ENCODE data around the gene EIF2B2. TPM values are rescaled to one million over a fixed set of nuclear protein-coding genes. Genes with fewer than 3 reads are reported as not detected.

EIF2B2 gene
- total RNA-seq, 1 experiment from 2014 or later, result 50.5 TPM

- TF ChIP-seq, protein P1, sequence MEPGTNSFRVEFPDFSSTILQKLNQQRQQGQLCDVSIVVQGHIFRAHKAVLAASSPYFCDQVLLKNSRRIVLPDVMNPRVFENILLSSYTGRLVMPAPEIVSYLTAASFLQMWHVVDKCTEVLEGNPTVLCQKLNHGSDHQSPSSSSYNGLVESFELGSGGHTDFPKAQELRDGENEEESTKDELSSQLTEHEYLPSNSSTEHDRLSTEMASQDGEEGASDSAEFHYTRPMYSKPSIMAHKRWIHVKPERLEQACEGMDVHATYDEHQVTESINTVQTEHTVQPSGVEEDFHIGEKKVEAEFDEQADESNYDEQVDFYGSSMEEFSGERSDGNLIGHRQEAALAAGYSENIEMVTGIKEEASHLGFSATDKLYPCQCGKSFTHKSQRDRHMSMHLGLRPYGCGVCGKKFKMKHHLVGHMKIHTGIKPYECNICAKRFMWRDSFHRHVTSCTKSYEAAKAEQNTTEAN (CRISPR knock-in tag; IDR thresholded peaks at IDR 0.05), result no peak
- TF ChIP-seq TEAD1 (CRISPR knock-in tag; IDR thresholded peaks at IDR 0.05) (no peak), HMGA2 (CRISPR knock-in tag; IDR thresholded peaks at IDR 0.05) (no peak), SOX15 (CRISPR knock-in tag; IDR thresholded peaks at IDR 0.05) (no peak), PREB (CRISPR knock-in tag; IDR thresholded peaks at IDR 0.05; ENCODE audit: borderline replicate concordance) (no peak), ZNF281 (CRISPR knock-in tag; IDR thresholded peaks at IDR 0.05) (no peak), GRHL2 (CRISPR knock-in tag; IDR thresholded peaks at IDR 0.05; ENCODE audit: insufficient replicate concordance, severe bottlenecking) (no peak)
Measured at GRCh38 chr14:74963178-74963704, 39.5 kb upstream of the EIF2B2 start (continued).

DNA sequence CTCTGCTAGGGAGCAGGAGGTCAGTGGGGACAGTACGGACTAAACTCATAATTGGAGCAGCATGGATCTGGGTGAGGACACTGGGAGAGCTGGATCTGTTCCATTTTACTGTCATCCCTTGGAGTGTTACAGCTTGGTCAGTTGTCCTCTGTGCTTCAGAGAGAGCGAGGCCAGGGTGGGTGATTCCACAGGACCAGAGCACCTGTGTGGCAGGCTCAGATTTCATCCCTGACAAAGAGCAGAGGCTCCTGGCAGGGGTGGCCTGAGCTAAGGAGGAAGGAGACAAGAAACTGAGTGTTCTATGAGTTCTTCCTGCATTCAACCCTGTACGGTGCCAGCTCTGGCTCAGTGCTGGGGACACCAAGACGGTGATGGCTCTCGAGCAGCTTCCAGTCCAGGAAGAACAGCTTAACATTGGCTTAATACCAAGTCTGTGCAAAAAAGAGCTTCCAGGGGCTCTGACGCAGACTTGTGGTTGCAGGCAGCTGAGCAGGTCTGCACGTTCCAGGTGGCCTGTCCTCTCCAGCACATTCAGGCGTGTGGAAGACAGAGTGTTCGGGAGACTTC, 38.9 kb upstream of the EIF2B2 start:
- ATAC-seq (no peak; the same call in 1 of the 2 replicates), DNase-seq (ENCODE audit: low spot score) (no peak)
- peaks cover 9% of the 10 kb centered on the region for H3K4me1 Mint-ChIP-seq
- POLR2A ChIA-PET, result no interaction called here
- CTCF ChIA-PET, result interaction anchor here (0.8 to 2.4 kb wide), 5 partner anchors 10 to 106 kb away, joined by 3 to 20 read pairs (median 4); partner anchors contain the start of genes RPS6KL1 and ZC2HC1C
- no peak overlapping the region for H3K27ac Mint-ChIP-seq
- H3K9me3 Mint-ChIP-seq, result no peaks in the 10 kb centered on the region
- H3K4me3 Mint-ChIP-seq, result no peak overlapping the region
- H3K36me3 Mint-ChIP-seq, result no peaks in the 10 kb centered on the region
- H3K27me3 Mint-ChIP-seq (ENCODE audit: low read depth), result no peaks in the 10 kb centered on the region
- TF ChIP-seq ZNF317 (CRISPR knock-in tag; IDR thresholded peaks at IDR 0.05; ENCODE audit: borderline replicate concordance, low read depth), result peak; percentile 83
- no peak for TF ChIP-seq IRF2 (CRISPR knock-in tag; IDR thresholded peaks at IDR 0.05; ENCODE audit: borderline replicate concordance, low read depth)
- no peak for TF ChIP-seq CREM (CRISPR knock-in tag; IDR thresholded peaks at IDR 0.05)

DNA sequence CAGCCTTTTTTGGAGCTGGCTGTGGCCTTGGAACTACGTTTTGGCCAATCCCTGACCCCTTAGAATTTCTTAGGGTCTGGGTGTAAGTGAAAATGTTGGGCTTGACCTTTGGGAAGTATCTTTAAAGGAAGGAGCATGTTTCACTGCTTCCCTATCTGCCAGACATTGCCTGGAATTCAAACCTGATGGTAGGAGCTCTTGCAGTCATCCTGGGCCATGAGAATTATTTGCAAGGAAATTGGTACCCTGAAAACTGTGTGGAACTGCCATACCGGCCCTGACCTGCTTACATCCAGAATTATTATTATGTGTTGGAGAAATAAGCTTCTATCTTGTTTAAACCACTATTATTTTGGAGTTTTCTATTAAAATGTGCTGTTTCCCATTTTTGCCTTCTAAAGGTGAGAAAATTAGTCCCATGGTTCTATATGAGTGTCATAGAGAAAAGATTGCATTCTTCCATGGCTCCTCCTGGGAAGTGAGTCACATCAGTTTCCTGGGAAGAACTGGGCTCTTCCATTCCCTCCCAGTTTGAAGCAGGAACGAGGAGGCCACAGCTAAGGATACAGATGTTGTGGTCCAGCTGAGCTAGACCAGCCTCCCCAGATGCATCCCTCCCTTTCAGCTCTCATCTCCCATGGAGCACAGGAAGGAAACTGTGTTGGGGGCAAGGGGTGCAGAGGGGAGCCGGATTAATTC, 37.8 kb upstream of the EIF2B2 start:
- Mint-ChIP-seq H3K27me3 (ENCODE audit: low read depth) (no peaks in the 10 kb centered on the region), H3K27ac (no peak overlapping the region), H3K4me1 (peaks cover 9% of the 10 kb centered on the region), H3K4me3 (no peak overlapping the region), H3K9me3 (no peaks in the 10 kb centered on the region), H3K36me3 (no peaks in the 10 kb centered on the region)
- ATAC-seq (no peak), DNase-seq (ENCODE audit: low spot score) (no peak)
- CTCF ChIA-PET, result interaction anchor here (1.0 to 2.4 kb wide), 6 partner anchors 9 to 42 kb away, joined by 3 to 20 read pairs (median 4); partner anchors contain the start of gene RPS6KL1
- POLR2A ChIA-PET, result no interaction called here
- no peak for TF ChIP-seq ZNF232 (CRISPR knock-in tag; IDR thresholded peaks at IDR 0.05)
- no peak for TF ChIP-seq IRF2 (CRISPR knock-in tag; IDR thresholded peaks at IDR 0.05; ENCODE audit: borderline replicate concordance, low read depth)
- TF ChIP-seq SMAD3 (CRISPR knock-in tag; IDR thresholded peaks at IDR 0.05; ENCODE audit: borderline replicate concordance), result no peak
- TF ChIP-seq TCF7 (CRISPR knock-in tag; IDR thresholded peaks at IDR 0.05; ENCODE audit: low read depth), result no peak
- no peak for TF ChIP-seq MLX (CRISPR knock-in tag; IDR thresholded peaks at IDR 0.05)
- TF ChIP-seq ZNF219 (CRISPR knock-in tag; IDR thresholded peaks at IDR 0.05; ENCODE audit: borderline replicate concordance), result no peak
- no peak for TF ChIP-seq KAT7 (CRISPR knock-in tag; IDR thresholded peaks at IDR 0.05; ENCODE audit: borderline replicate concordance)

Measured in WTC11 (cell line).